ENCODE measurements around the gene KIAA0232. TPM values are rescaled to one million over a fixed set of nuclear protein-coding genes. Genes with fewer than 3 reads are reported as not detected.

The KIAA0232 gene
- total and polyA plus RNA-seq, 2 experiments from 2014 or later, result 11.3 to 34.3 TPM

GRCh38 chr4:6747294-6748051 lies 35.1 kb upstream of the KIAA0232 start:
- Histone ChIP-seq H3K4me3 (no peak overlapping the region), H3K79me2 (no peaks in the 10 kb centered on the region), H3K9me2 (replicated peaks; ENCODE audit: insufficient read depth) (no peaks in the 10 kb centered on the region), H3K4me2 (no peak overlapping the region), H3K27ac (peak overlapping the region; percentile 30), H3K4me1 (ENCODE audit: insufficient read depth) (peaks cover 19% of the 10 kb centered on the region), H2AFZ (no peak overlapping the region), H3K36me3 (replicated peaks; ENCODE audit: insufficient read depth, low read depth) (no peaks in the 10 kb centered on the region), H3K27me3 (no peaks in the 10 kb centered on the region), H3K9me3 (ENCODE audit: low read depth) (no peaks in the 10 kb centered on the region), H4K20me1 (ENCODE audit: insufficient read depth, poor library complexity, severe bottlenecking) (no peaks in the 10 kb centered on the region)
- peak; percentile 28 for DNase-seq (ENCODE audit: low spot score)
- WGBS (ENCODE audit: low lambda C conversion rate, missing lambda C conversion rate), result 75% methylated on average over 11 of the region's 11 CpGs
- no peak for TF ChIP-seq EZH2phosphoT487 (IDR thresholded peaks at IDR 0.05; ENCODE audit: low read depth, severe bottlenecking, unreplicated experiment)
- TF ChIP-seq, protein P1, sequence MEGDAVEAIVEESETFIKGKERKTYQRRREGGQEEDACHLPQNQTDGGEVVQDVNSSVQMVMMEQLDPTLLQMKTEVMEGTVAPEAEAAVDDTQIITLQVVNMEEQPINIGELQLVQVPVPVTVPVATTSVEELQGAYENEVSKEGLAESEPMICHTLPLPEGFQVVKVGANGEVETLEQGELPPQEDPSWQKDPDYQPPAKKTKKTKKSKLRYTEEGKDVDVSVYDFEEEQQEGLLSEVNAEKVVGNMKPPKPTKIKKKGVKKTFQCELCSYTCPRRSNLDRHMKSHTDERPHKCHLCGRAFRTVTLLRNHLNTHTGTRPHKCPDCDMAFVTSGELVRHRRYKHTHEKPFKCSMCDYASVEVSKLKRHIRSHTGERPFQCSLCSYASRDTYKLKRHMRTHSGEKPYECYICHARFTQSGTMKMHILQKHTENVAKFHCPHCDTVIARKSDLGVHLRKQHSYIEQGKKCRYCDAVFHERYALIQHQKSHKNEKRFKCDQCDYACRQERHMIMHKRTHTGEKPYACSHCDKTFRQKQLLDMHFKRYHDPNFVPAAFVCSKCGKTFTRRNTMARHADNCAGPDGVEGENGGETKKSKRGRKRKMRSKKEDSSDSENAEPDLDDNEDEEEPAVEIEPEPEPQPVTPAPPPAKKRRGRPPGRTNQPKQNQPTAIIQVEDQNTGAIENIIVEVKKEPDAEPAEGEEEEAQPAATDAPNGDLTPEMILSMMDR (IDR thresholded peaks at IDR 0.05; ENCODE audit: poor library complexity), result no peak

DNA sequence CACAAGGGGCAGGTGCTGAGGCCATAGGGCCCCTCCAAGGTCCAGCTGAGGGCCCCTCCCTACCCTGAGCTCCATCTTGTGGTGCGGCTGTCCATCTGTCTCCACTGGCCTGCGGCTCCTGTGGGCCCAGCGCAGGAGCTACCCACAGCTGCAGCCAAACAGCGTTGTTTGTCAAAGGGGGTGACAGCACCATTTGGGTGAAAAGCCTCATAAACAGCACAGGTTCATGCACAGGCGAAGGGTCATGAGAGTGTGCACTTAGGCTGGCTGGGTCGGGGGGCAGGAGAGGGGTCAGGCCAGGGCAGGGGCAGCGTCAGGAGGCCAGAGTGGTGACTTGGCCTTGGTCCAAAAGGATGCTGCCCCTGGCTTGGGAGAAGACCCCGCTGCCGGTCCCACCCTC lies 34.2 kb upstream of the KIAA0232 start:
- WGBS (ENCODE audit: low lambda C conversion rate, missing lambda C conversion rate), result 93% methylated on average over 9 of the region's 9 CpGs
- H3K79me2 ChIP-seq, result no peaks in the 10 kb centered on the region

DNA sequence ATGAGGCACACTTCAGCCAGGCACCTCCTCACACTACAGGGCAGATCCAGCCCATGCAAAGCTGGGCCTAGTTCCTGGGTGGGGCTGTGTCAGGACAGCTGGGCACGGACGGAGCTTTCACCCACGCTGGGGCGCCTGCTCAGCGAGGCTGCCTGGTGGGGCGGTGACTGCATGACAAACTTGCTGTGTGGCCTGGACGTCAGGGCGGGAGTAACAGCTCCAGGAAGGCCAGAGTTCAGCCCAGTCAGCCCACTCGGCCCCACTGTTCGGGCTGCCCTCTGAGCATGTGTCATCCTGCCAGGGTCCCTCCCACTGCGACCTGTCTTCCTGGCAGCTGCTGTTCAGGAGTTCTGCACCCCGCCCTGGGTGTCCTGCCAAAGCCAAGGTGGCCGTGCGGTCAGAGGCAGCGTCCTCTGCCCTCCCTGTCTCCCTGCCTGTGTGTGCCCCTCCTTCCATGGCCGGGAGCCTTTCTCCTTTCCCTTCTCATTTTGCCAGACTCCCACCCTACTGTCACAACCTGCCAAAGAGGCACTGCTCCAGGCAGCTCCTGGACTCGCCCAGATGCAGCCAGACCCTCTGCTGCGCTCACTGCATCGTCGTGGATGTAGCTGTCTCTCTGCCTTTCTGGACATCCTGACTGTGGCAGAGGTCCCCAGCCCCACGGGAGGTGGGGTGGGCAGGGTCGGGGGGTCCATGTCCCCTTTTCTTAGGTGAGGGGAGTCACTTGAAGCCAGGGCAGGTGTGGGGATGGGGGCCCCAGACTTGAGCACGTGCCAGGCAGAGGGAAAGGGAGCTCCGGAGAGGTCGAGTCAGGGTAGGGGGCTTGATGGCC lies 33.0 kb upstream of the KIAA0232 start:
- Histone ChIP-seq H3K4me1 (ENCODE audit: insufficient read depth) (peaks cover 21% of the 10 kb centered on the region), H3K9me2 (replicated peaks; ENCODE audit: insufficient read depth) (no peaks in the 10 kb centered on the region), H3K9me3 (ENCODE audit: low read depth) (no peaks in the 10 kb centered on the region), H2AFZ (no peak overlapping the region), H3K4me2 (peak overlapping the region; percentile 49), H3K27ac (peak overlapping the region; percentile 84), H3K27me3 (no peaks in the 10 kb centered on the region), H3K36me3 (replicated peaks; ENCODE audit: insufficient read depth, low read depth) (no peaks in the 10 kb centered on the region), H4K20me1 (ENCODE audit: insufficient read depth, poor library complexity, severe bottlenecking) (no peaks in the 10 kb centered on the region), H3K79me2 (no peaks in the 10 kb centered on the region), H3K4me3 (no peak overlapping the region)
- TF ChIP-seq EZH2phosphoT487 (IDR thresholded peaks at IDR 0.05; ENCODE audit: low read depth, severe bottlenecking, unreplicated experiment), result no peak
- TF ChIP-seq, protein P1 (IDR thresholded peaks at IDR 0.05; ENCODE audit: poor library complexity), result no peak
- no peak for TF ChIP-seq EZH2 (IDR thresholded peaks at IDR 0.05; ENCODE audit: borderline replicate concordance)
- WGBS (ENCODE audit: low lambda C conversion rate, missing lambda C conversion rate), result 64% methylated on average over 23 of the region's 25 CpGs
- DNase-seq (ENCODE audit: low spot score), result peak; percentile 88

More for the DNA sequence above, 34.2 kb upstream of the KIAA0232 start:
- no peak for TF ChIP-seq EZH2phosphoT487 (IDR thresholded peaks at IDR 0.05; ENCODE audit: low read depth, severe bottlenecking, unreplicated experiment)
- TF ChIP-seq, protein P1 (IDR thresholded peaks at IDR 0.05; ENCODE audit: poor library complexity), result no peak
- Histone ChIP-seq H3K4me3 (no peak overlapping the region), H3K27me3 (no peaks in the 10 kb centered on the region), H2AFZ (no peak overlapping the region), H3K4me2 (no peak overlapping the region), H3K4me1 (ENCODE audit: insufficient read depth) (peaks cover 21% of the 10 kb centered on the region), H4K20me1 (ENCODE audit: insufficient read depth, poor library complexity, severe bottlenecking) (no peaks in the 10 kb centered on the region), H3K9me2 (replicated peaks; ENCODE audit: insufficient read depth) (no peaks in the 10 kb centered on the region), H3K27ac (no peak overlapping the region), H3K9me3 (ENCODE audit: low read depth) (no peaks in the 10 kb centered on the region), H3K36me3 (replicated peaks; ENCODE audit: insufficient read depth, low read depth) (no peaks in the 10 kb centered on the region)
- peak; percentile 4 for DNase-seq (ENCODE audit: low spot score)
